ENCODE data around the gene CCP110. TPM values are rescaled to one million over a fixed set of nuclear protein-coding genes. Genes with fewer than 3 reads are reported as not detected.

Gene CCP110
- total and polyA plus RNA-seq, 2 of the 13 experiments (the other 11 are each of a cell fraction or from before 2014, with no cell fraction given): 10.0 to 11.1 TPM

- TF ChIP-seq RARG (CRISPR knock-in tag; IDR thresholded peaks at IDR 0.05; ENCODE audit: low read depth) (no peak), ZNF335 (CRISPR knock-in tag; IDR thresholded peaks at IDR 0.05) (no peak), NR2F6 (IDR thresholded peaks at IDR 0.05) (no peak), NR2F6 (CRISPR knock-in tag; IDR thresholded peaks at IDR 0.05) (no peak), MEF2D (CRISPR knock-in tag; IDR thresholded peaks at IDR 0.05) (no peak), ZNF333 (CRISPR knock-in tag; IDR thresholded peaks at IDR 0.05; ENCODE audit: borderline replicate concordance) (no peak), FIP1L1 (IDR thresholded peaks at IDR 0.05; ENCODE audit: borderline replicate concordance, insufficient read depth, low read depth, low read length) (no peak), ZNF225 (CRISPR knock-in tag; IDR thresholded peaks at IDR 0.05) (no peak), CENPT (CRISPR knock-in tag; IDR thresholded peaks at IDR 0.05; ENCODE audit: low read depth) (no peak)
Measured at GRCh38 chr16:19532601-19533000, 8.9 kb downstream of the CCP110 start (continued).

- ChIA-PET CTCF (ENCODE audit: low intra/inter-chr PET ratio, low total read pairs) (no interaction called here), POLR2A (interaction anchor here (2.2 kb wide), 1 partner anchor 15 kb away, joined by 8 read pairs; the partner anchor contains the start of gene VPS35L)
- intact Hi-C loops (cut with micrococcal nuclease; ENCODE audit: unreplicated experiment): no loop called here
- Histone ChIP-seq H3K4me3 (replicated peaks in 1 of 3; ENCODE audit: insufficient read depth in 1 of 3, low read depth in 2 of 3, low read length in 3 of 3) (no peak overlapping the region), H3K27ac (ENCODE audit: extremely low read length, insufficient read depth, low read length) (peak overlapping the region; percentile 3), H2AFZ (ENCODE audit: low read length) (no peak overlapping the region), H3K36me3 (replicated peaks in 1 of 2; ENCODE audit: control insufficient read depth in 1 of 2, insufficient read depth in 2 of 2, low read length in 2 of 2) (peaks cover 9 to 31% of the 10 kb centered on the region in 2 experiments), H3K27me3 (ENCODE audit: control insufficient read depth in 1 of 2, insufficient read depth in 2 of 2, low read length in 2 of 2) (no peaks in the 10 kb centered on the region), H3K9ac (ENCODE audit: insufficient read depth, low read depth, low read length) (no peak overlapping the region), H3K4me1 (ENCODE audit: insufficient read depth, low read length) (peaks cover 39% of the 10 kb centered on the region), H3K4me2 (ENCODE audit: low read depth, low read length) (no peak overlapping the region), H3K9me3 (ENCODE audit: low read length) (no peaks in the 10 kb centered on the region), H3K79me2 (ENCODE audit: insufficient read depth, low read length) (no peaks in the 10 kb centered on the region), H4K20me1 (ENCODE audit: insufficient read depth, low read length) (no peaks in the 10 kb centered on the region)
- DNase-seq (ENCODE audit: low spot score) (no peak), FAIRE-seq (no peak), ATAC-seq (no peak)
- in situ Hi-C loops (cut with HindIII; ENCODE audit: extremely low pct_ligation_motif_present, low pct_unique_long_range_greater_than_20kb): no loop called here
- 96% methylated on average over 6 of the region's 6 CpGs for WGBS (ENCODE audit: low lambda C conversion rate)
- BruUV-seq (replicated peaks): no TSS peak
- TF ChIP-seq RXRB (CRISPR knock-in tag; IDR thresholded peaks at IDR 0.05; ENCODE audit: borderline replicate concordance) (no peak), ZFP1 (CRISPR knock-in tag; IDR thresholded peaks at IDR 0.05) (no peak), RAD51 (IDR thresholded peaks at IDR 0.05; ENCODE audit: borderline replicate concordance) (no peak), REL (CRISPR knock-in tag; conservative IDR thresholded peaks at IDR 0.05) (no peak), KDM2A (CRISPR knock-in tag; IDR thresholded peaks at IDR 0.05; ENCODE audit: borderline replicate concordance, low read depth) (no peak), ZNF607 (CRISPR knock-in tag; IDR thresholded peaks at IDR 0.05; ENCODE audit: borderline replicate concordance) (no peak), AFF4 (CRISPR knock-in tag; IDR thresholded peaks at IDR 0.05) (no peak), ZNF24 (IDR thresholded peaks at IDR 0.05) (no peak), KAT7 (CRISPR knock-in tag; IDR thresholded peaks at IDR 0.05; ENCODE audit: borderline replicate concordance) (0 out of 2 replicates have a peak, but pooled peaks have one; percentile 20), SIN3B (IDR thresholded peaks at IDR 0.05; ENCODE audit: low read length) (no peak), THAP11 (CRISPR knock-in tag; IDR thresholded peaks at IDR 0.05) (peak; percentile 17; the same call in 1 of the 2 replicates), SP1 (IDR thresholded peaks at IDR 0.05) (no peak), SP1 (CRISPR knock-in tag; IDR thresholded peaks at IDR 0.05) (no peak), GATAD2A (CRISPR knock-in tag; IDR thresholded peaks at IDR 0.05) (0 out of 2 replicates have a peak, but pooled peaks have one; percentile 7), ZNF724P (CRISPR knock-in tag; IDR thresholded peaks at IDR 0.05; ENCODE audit: borderline replicate concordance) (no peak), ZNF180 (CRISPR knock-in tag; IDR thresholded peaks at IDR 0.05; ENCODE audit: borderline replicate concordance, low read depth) (no peak)
Measured at GRCh38 chr16:19540241-19540970, 16.7 kb downstream of the CCP110 start.
